GM19463 (cell line): ENCODE results near the gene PARD3B.

ENCODE experiments used
- ATAC-seq: cut with Tn5 transposase; IDR thresholded peaks from one replicate; pipeline ENCODE4 v1.9.1; 2021; ENCODE audit warnings: mild to moderate bottlenecking, moderate library complexity; ENCODE audit not compliant: unreplicated experiment

PARD3B gene

GRCh38 chr2:205086662-205087061 lies 541.4 kb downstream of the PARD3B start:
- no peak for ATAC-seq

DNA sequence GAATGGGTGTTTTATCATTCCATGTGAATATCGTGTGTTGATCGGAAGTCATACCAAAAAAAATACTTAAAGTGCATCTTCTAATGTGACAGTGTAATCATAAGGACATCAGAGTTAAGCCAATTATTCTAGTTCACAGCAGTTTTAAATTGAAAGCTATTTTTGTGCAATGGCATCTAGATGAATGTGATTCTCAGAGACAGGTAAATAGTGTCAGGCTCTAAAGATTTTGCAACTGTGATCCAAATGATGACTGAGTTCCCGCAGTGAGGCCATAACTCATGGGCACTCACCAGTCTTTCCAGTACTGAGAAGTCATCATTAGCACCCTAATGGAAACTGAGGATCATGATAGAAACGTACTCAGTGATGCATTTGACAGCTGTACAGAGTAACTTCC lies 542.6 kb downstream of the PARD3B start:
- no peak for ATAC-seq

DNA sequence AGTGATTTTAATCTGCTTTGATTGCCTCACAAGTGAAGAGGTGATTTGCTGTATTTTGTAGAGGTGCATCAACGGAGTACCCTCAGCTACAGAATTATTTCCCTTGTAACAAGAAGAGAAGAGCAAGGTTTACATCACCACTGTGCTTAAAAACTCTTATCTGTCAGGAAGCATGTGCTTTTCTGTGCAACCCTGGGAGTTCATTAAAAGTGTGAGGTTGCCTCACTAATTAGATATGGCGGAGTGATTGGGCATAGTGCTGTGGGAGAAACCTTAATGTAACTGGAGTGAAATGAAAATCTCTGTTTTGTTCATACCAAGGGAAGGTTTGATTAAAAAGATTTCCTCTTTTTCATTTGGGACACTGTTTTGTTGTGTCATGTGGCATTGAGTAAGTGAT lies 544.7 kb downstream of the PARD3B start:
- ATAC-seq = no peak

DNA sequence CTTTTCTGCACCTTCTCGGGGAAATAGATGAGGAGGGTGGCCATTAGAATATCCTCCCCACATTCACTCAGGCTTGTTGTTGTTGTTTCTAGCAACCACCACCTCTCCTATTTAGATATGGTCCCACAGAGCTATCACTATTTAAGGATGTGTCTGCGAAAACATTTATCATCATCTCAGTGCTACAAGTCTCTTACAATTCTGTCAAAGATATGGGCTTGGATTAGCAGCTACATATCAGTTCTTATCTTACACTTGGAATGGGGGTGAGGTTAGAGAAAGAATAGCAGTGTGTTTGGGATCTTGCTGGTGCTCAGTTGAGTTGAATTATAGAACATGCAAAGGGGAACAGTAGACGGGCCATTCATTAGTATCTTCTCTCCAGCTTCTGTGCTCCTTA lies 546.1 kb downstream of the PARD3B start:
- ATAC-seq = no peak

DNA sequence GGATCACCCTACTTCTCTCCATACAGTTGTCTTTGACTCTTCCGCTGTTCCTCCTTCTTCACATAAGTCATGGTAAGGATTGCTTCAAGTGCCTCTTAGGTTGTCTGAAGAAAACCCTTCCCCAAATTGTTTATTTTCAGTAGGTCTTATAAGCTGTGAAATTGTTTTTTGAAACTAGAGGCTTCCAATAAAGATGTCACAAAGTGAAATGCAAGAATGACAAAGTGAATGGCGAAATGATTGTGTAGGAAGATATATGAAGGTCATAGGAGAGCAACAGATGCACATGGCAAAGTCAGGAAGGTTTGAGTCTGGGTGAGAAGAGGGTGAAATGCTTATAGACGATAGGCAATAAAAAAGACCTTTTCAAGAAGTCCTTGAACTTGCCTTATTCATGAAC lies 548.8 kb downstream of the PARD3B start:
- no peak for ATAC-seq

- ATAC-seq = no peak
These were observed 558.4 kb downstream of the PARD3B start for GRCh38 chr2:205103699-205104098.

- no peak for ATAC-seq
These were observed 562.5 kb downstream of the PARD3B start for GRCh38 chr2:205107810-205108209.

- no peak for ATAC-seq
These were observed 570.2 kb downstream of the PARD3B start for GRCh38 chr2:205115511-205115910.

GRCh38 chr2:205117125-205117524 lies 571.9 kb downstream of the PARD3B start:
- ATAC-seq = no peak

- no peak for ATAC-seq
These were observed 573.9 kb downstream of the PARD3B start for GRCh38 chr2:205119136-205119535.

GRCh38 chr2:205128726-205129125 lies 583.5 kb downstream of the PARD3B start:
- no peak for ATAC-seq

- no peak for ATAC-seq
These were observed 584.3 kb downstream of the PARD3B start for GRCh38 chr2:205129531-205129930.

DNA sequence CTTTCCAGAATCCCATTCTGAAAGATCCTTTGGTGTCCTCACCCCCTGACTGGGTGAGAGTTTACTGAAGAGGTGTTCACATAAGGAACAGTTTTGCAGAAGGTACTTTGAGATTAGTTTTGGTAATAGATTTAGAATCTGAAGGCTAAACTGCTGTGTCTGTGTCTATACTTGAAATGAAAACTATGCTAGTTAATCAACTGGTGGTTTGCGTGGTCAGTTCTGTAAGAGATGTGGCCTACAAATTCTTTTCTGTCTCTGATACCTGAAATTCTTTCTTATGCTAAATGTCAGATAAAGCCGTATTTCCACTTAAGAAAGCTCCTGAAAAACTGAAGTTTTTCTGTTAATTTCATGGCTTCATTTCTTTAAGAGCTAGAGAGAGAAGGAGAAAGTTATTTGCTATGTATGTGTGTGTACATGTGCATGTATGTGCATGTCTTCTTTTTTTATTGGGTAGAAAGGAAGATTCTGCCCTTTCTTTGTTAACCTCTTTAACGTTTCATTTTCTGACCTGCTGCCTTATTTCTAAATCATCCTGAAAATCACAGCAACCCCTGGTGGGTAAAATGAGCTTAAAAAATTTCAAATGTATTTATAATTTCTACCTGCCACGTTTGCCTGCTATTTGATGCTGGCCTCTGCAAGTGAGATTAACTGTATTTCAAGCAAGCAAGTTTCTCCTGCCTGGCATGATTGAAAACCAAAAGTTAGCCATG lies 585.0 kb downstream of the PARD3B start:
- no peak for ATAC-seq

DNA sequence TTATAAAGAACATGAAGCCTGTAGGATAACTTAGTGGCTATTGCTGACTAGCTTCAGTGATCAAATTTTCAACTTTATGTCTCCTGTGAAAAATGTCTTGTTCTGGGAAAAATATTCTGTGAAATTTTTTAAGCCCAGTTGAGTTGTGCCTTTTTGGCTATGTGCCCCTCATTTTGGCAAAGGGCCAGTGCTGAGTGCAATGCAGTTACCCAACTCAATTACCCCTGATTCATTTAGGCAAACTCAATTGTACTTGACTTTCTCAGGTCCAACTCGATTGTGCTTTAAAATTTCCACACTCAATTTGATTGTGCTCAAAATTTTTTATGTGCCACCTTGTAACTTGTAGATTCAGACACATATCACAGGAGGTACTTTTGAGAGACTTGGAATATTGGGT lies 588.3 kb downstream of the PARD3B start:
- no peak for ATAC-seq

DNA sequence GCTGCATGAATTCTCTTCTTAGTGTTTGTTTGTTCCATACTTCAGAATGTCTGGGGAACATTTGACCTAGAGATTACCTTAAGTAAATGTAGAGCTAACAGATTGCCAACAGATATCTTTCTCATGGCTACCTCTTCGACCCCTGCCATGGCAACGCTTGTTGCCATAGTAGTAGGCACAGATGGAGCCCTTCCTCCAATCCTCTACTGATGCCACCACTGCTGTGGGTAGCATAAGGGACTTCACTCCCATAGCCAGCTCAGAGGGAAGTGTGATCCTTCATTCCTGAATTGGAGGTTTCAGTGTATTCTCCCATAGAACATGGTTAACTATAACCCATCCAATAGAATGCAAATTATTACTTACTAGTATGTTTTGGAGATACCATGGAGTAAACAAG lies 593.5 kb downstream of the PARD3B start:
- ATAC-seq = no peak

DNA sequence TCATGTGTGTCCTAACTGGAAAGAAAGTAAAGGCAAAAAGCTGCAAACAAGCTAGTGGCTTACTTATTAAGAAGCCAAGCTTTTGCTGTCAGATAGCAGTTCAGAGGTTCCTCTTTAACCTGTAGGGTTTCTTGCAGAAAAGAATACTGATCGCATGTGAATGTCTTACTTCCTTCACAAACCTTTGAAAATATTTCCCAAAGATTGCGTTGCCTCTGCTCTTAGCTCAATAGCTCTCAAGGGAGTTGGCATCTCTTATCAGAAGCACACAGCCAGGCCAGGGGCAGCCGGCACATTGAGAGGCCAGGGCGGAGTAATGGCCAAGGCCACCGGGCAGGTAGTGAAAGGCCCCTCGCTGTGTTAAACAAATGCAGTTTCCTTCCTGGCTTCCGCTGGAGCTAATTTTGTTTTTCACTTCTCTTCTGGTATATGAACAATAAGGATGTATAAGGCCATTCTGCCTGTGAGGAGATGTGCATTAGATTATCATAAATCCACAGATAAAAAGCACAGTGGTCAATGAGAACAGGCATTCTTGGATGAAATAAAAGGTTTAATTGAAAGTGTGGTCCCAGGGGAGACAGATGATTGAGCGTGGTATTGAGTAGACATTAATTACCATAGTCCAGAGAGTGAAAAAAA lies 594.7 kb downstream of the PARD3B start:
- ATAC-seq = peak; percentile 48

DNA sequence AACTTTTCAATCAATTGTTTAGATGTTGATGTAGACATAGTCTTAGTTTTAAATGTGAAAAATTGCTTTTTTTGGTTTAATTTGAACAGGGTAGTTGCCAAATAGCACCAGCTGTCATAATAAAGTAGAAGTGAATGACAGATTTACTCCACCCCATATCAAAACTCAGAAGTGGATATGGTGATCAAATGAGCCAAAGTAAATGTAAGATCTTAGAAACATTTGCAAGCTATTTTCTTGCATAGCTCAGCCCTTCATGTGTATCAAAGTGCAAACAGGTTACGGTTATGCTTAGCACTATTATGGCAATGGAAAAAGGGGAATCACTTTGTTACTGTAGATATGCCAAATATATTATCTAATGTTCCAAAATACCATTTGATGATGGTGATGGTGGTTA lies 596.1 kb downstream of the PARD3B start:
- ATAC-seq = no peak

DNA sequence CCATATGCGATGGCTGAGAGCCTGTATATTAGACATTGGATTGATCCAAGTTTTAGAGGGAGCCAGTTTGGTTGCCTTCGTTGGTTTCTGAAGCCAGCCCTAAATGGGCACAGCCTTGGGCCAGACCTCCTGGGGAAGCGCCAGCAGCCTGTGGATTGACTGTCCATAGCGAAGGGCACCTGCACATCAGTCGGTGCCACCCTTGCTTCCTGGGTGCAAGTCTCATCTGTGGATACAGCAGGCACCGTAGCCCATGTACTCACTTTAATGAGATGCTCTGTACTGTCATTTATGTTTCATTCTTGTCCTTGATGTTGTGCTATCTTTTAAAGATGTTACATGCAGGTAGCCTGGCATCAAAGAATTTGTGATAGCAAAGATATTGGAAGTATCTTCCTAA lies 600.6 kb downstream of the PARD3B start:
- no peak for ATAC-seq

DNA sequence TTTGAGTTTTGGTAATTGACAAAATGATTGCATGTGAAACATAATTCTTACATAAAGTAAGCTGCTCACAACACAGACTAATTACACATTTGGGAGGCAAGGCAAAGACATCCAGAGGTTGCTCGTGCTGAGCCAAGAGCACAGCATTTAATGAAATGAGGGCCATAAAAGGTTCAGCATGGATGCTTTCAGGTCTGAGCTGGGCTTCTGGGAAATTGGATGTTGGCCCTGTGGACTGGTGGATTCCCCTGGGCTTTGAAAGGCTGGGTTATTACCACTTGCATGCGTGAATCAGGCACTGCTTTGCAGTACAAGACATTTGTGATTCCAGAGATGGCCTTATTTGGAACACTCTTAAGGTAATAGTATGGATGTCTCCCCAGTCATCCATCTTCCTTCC lies 603.5 kb downstream of the PARD3B start:
- ATAC-seq = no peak

DNA sequence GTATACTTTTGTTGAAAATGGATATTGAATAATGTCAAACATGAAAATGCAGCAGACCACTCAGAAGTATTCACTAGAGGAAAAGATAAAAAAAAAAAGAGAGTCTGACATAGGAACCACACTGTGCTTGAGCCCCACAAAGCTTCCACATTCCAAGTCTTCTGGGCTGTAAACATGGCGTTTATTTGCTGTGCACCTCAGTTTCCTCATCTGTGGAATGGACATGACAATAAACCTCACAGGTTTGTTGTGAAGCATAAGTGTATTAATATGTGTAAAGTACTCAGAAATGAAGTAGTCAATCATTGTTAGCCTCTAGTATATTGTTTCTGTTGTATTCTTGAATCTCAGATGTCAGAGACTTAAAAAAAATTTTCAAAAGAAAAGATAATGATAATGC lies 611.2 kb downstream of the PARD3B start:
- no peak for ATAC-seq

- ATAC-seq = no peak
These were observed 613.1 kb downstream of the PARD3B start for GRCh38 chr2:205158404-205158803.

DNA sequence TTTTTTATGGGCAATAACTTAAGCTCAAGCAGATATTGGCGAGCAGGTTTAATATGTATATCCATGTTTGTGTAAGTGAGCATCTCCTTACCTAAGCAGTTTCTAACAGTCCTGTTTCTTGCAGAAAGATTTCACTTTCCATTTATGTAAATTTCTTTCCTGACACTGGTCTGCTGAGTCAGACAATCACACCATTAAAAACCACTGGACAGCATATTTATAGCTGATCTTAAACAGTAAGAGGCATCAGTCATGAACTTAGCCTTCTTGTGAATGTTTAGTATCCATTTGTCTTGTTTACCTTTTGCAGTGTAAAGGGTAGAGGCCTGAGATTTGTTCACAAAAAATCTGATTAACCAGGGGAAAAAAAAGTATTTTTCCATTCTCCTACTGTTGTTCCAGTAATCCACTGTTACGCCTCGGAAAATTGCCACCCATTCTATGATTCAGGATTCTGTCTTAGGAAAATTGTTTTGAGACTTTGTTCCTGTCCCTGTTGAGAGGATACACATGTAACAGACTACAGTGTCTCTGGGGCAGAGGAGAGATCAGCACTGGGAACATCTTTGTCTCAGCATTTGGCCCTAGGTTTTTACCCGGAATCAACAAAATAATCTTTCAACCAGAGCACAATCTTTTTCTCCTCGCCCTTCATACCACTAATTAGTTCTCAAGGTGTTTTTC lies 616.0 kb downstream of the PARD3B start:
- ATAC-seq = no peak
